CD4-positive, alpha-beta T cell (primary cell): ENCODE data around the gene UQCR11. TPM values are rescaled to one million over a fixed set of nuclear protein-coding genes. Genes with fewer than 3 reads are reported as not detected.
A peak's percentile ranks its signal among the peaks of the same experiment; 100 is the strongest.

Source experiments
- ATAC-seq: fragments of 200-7000 bp; cut with Tn5 transposase; one replicate; pipeline ENCODE4 v1.10.0; 2022; ENCODE audit warnings: mild to moderate bottlenecking; ENCODE audit not compliant: poor library complexity
- CTCF ChIA-PET: fragments of 350-600 bp; sonication (Branson Sonifier 250); formaldehyde crosslinking; loops from one replicate; lab custom pipeline; 2021; ENCODE audit warnings: antibody characterized with exemption, inconsistent platforms; lab: Charles Lee
- POLR2A ChIA-PET: fragments of 350-600 bp; sonication (Branson Sonifier 250); formaldehyde crosslinking; loops from one replicate; lab custom pipeline; 2021; ENCODE audit warnings: antibody characterized with exemption, inconsistent platforms; lab: Charles Lee
- DNase-seq, 14 experiments: peaks; one replicate each; pipeline ENCODE4 v3.0.0-alpha.2; 2013 to 2020; ENCODE audit warnings: mixed read lengths in 2 of 14
- H3K27ac ChIP-seq, 2 donors: one replicate each; pipeline versions ENCODE4 v1.5.1 to v1.7.0; 2013; ENCODE audit warnings: low read length in 2 of 2, low read depth in 1 of 2, mild to moderate bottlenecking in 1 of 2
- H3K27me3 ChIP-seq, 2 experiments: 1 replicate in 1 of 2; 2 replicates in 1 of 2; pipeline versions ENCODE4 v1.6.1 to v1.7.0; 2013; ENCODE audit warnings: low read length in 2 of 2, control low read depth in 1 of 2, mild to moderate bottlenecking in 1 of 2, moderate library complexity in 1 of 2; ENCODE audit not compliant: insufficient read depth in 2 of 2, control insufficient read depth in 1 of 2
- H3K36me3 ChIP-seq: one replicate; pipeline ENCODE4 v1.6.1; 2013; ENCODE audit warnings: low read length, control low read depth; ENCODE audit not compliant: insufficient read depth
- H3K4me1 ChIP-seq: one replicate; pipeline ENCODE4 v1.6.1; 2013; ENCODE audit warnings: low read length, control low read depth; ENCODE audit not compliant: insufficient read depth
- H3K4me3 ChIP-seq: one replicate; pipeline ENCODE4 v1.5.1; 2013; ENCODE audit warnings: mild to moderate bottlenecking, low read length, moderate library complexity
- H3K9me3 ChIP-seq, 2 experiments: 1 replicate in 1 of 2; 2 replicates in 1 of 2; pipeline versions ENCODE4 v1.6.1 to v1.7.0; 2013; ENCODE audit warnings: low read length in 2 of 2, mild to moderate bottlenecking in 2 of 2, control low read depth in 1 of 2, moderate library complexity in 1 of 2; ENCODE audit not compliant: control insufficient read depth in 1 of 2, insufficient read depth in 1 of 2
- H3K27ac Mint-ChIP-seq: one replicate; pipeline ENCODE4 v1.8.0; 2020; ENCODE audit warnings: mixed read lengths
- H3K27me3 Mint-ChIP-seq: one replicate; pipeline ENCODE4 v1.8.0; 2021; ENCODE audit warnings: mixed read lengths
- H3K36me3 Mint-ChIP-seq: one replicate; pipeline ENCODE4 v1.8.0; 2021; ENCODE audit warnings: low read depth, mixed read lengths
- H3K4me1 Mint-ChIP-seq: one replicate; pipeline ENCODE4 v1.8.0; 2021; ENCODE audit warnings: low read depth, mixed read lengths
- H3K4me3 Mint-ChIP-seq: one replicate; pipeline ENCODE4 v1.8.0; 2020; ENCODE audit warnings: mild to moderate bottlenecking, mixed read lengths
- H3K9me3 Mint-ChIP-seq: one replicate; pipeline ENCODE4 v1.8.0; 2020; ENCODE audit warnings: mixed read lengths
- CTCF ChIP-seq: fragments of 200-600 bp; IDR thresholded peaks from one replicate; pipeline ENCODE4 v1.8.0; 2022; ENCODE audit warnings: antibody characterized with exemption, mild to moderate bottlenecking
- intact Hi-C, 2 experiments: fragments of 100-400 bp; cut with DNase I in 1 of 2; cut with micrococcal nuclease in 1 of 2; formaldehyde crosslinking; loops; one replicate each; pipeline versions ENCODE4 v1.15.1 to v1.9.0; 2023 to 2025; cut with DNase I, micrococcal nuclease
- total RNA-seq, 174 experiments: library from RNA in 2 of 174; stranded (reverse) in 2 of 174; gene quantifications; one replicate each; pipeline ENCODE4 v1.2.3 and lab custom pipeline; 2021 to 2026

The UQCR11 gene
- total RNA-seq, 2 experiments from 2014 or later: 88.9 to 93.8 TPM

GRCh38 chr19:1648920-1649541 is 43.8 kb upstream of the UQCR11 start:
- H3K9me3 Mint-ChIP-seq: no peaks in the 10 kb centered on the region
- ChIA-PET POLR2A (interaction anchor here (4.2 to 4.6 kb wide), 2 partner anchors 44 to 56 kb away, joined by 36 to 78 read pairs; partner anchors contain the start of genes MBD3 and UQCR11), CTCF (no interaction called here)
- peak overlapping the region; percentile 94 for H3K27ac Mint-ChIP-seq
- H3K4me3 Mint-ChIP-seq: peak overlapping the region; percentile 20
- no peak for ATAC-seq
- intact Hi-C loops: no loop called here
- H3K27me3 Mint-ChIP-seq: peaks cover 3% of the 10 kb centered on the region
- Histone ChIP-seq H3K9me3 (peaks cover 0 to under 1% of the 10 kb centered on the region in 2 experiments), H3K27me3 (no peaks in the 10 kb centered on the region), H3K27ac (no peak overlapping the region), H3K4me1 (peaks cover 26% of the 10 kb centered on the region), H3K36me3 (peaks cover 33% of the 10 kb centered on the region), H3K4me3 (no peak overlapping the region)
- peak in 1 of 14 experiments; percentile 17 for DNase-seq
- peaks cover 14% of the 10 kb centered on the region for H3K4me1 Mint-ChIP-seq
- peaks cover 31% of the 10 kb centered on the region for H3K36me3 Mint-ChIP-seq
- TF ChIP-seq CTCF: no peak

GRCh38 chr19:1648459-1648849 is 43.2 kb upstream of the UQCR11 start:
- Histone ChIP-seq H3K27ac (no peak overlapping the region), H3K9me3 (no peaks in the 10 kb centered on the region), H3K4me3 (no peak overlapping the region), H3K27me3 (no peaks in the 10 kb centered on the region), H3K36me3 (peaks cover 37% of the 10 kb centered on the region), H3K4me1 (peaks cover 23% of the 10 kb centered on the region)
- ATAC-seq: no peak
- peaks cover 3% of the 10 kb centered on the region for H3K27me3 Mint-ChIP-seq
- H3K36me3 Mint-ChIP-seq: peaks cover 31% of the 10 kb centered on the region
- peak in 1 of 14 experiments; percentile 16 for DNase-seq
- no peak for TF ChIP-seq CTCF
- H3K27ac Mint-ChIP-seq: no peak overlapping the region
- intact Hi-C loops: no loop called here
- CTCF ChIA-PET: no interaction called here
- peaks cover 14% of the 10 kb centered on the region for H3K4me1 Mint-ChIP-seq
- H3K4me3 Mint-ChIP-seq: no peak overlapping the region
- POLR2A ChIA-PET: no interaction called here
- H3K9me3 Mint-ChIP-seq: no peaks in the 10 kb centered on the region

GRCh38 chr19:1647501-1648458 is 42.5 kb upstream of the UQCR11 start:
- Histone ChIP-seq H3K9me3 (no peaks in the 10 kb centered on the region), H3K4me3 (no peak overlapping the region), H3K27me3 (no peaks in the 10 kb centered on the region), H3K36me3 (peaks cover 41% of the 10 kb centered on the region), H3K27ac (no peak overlapping the region), H3K4me1 (peaks cover 18% of the 10 kb centered on the region)
- no peak for DNase-seq
- ChIA-PET CTCF (no interaction called here), POLR2A (no interaction called here)
- peaks cover 10% of the 10 kb centered on the region for H3K4me1 Mint-ChIP-seq
- no peak for TF ChIP-seq CTCF
- H3K27ac Mint-ChIP-seq: no peak overlapping the region
- intact Hi-C loops: no loop called here
- H3K27me3 Mint-ChIP-seq: peaks cover 2% of the 10 kb centered on the region
- no peak for ATAC-seq
- H3K36me3 Mint-ChIP-seq: peaks cover 28% of the 10 kb centered on the region
- H3K4me3 Mint-ChIP-seq: no peak overlapping the region
- H3K9me3 Mint-ChIP-seq: no peaks in the 10 kb centered on the region
